SK-N-SH treated with all-trans-retinoic acid at 6 μM for 48 hours (cell line): ENCODE results near the gene GPSM3.

ENCODE experiments used
- ATAC-seq: fragments of 200-7000 bp; cut with Tn5 transposase; 3 replicates; pipeline ENCODE4 v1.9.1; 2020; ENCODE audit warnings: mild to moderate bottlenecking, moderate library complexity
- ARNTL ChIP-seq: fragments of 450-650 bp; formaldehyde crosslinking; IDR thresholded peaks from 2 replicates; pipeline ENCODE4 v1.5.0; 2020; ENCODE audit warnings: low read depth, mild to moderate bottlenecking, moderate library complexity, borderline replicate concordance
- BACH2 ChIP-seq: fragments of 250-450 bp; sonication (Bioruptor Pico); IDR thresholded peaks from 2 replicates; pipeline ENCODE4 v1.9.0; 2021; ENCODE audit warnings: mild to moderate bottlenecking, borderline replicate concordance
- CREB5 ChIP-seq: fragments of 250-450 bp; sonication (Bioruptor Pico); IDR thresholded peaks from 2 replicates; pipeline ENCODE4 v1.5.1; 2020; ENCODE audit warnings: low read depth, mild to moderate bottlenecking, moderate library complexity
- CSDC2 ChIP-seq: fragments of 250-450 bp; sonication (Bioruptor Pico); IDR thresholded peaks from 2 replicates; pipeline ENCODE4 v1.5.0; 2020; ENCODE audit warnings: mild to moderate bottlenecking, moderate library complexity
- CSRNP3 ChIP-seq: fragments of 250-450 bp; sonication (Bioruptor Pico); IDR thresholded peaks from 2 replicates; pipeline ENCODE4 v1.5.1; 2021; ENCODE audit warnings: mild to moderate bottlenecking, moderate library complexity
- ESRRG ChIP-seq: fragments of 250-450 bp; sonication (Bioruptor Pico); IDR thresholded peaks from 2 replicates; pipeline ENCODE4 v1.6.1; 2021; ENCODE audit warnings: mild to moderate bottlenecking
- GLIS3 ChIP-seq: fragments of 250-450 bp; sonication (Bioruptor Pico); IDR thresholded peaks from 2 replicates; pipeline ENCODE4 v1.5.0; 2020; ENCODE audit warnings: mild to moderate bottlenecking, moderate library complexity
- ISL1 ChIP-seq: fragments of 250-450 bp; sonication (Bioruptor Pico); IDR thresholded peaks from 2 replicates; pipeline ENCODE4 v2.1.2; 2022; ENCODE audit warnings: mild to moderate bottlenecking, moderate library complexity
- OSR1 ChIP-seq: fragments of 250-450 bp; sonication (Bioruptor Pico); IDR thresholded peaks from 2 replicates; pipeline ENCODE4 v1.8.0; 2022; ENCODE audit warnings: moderate library complexity, mild to moderate bottlenecking, inconsistent platforms
- PATZ1 ChIP-seq: fragments of 250-450 bp; sonication (Bioruptor Pico); IDR thresholded peaks from 2 replicates; pipeline ENCODE4 v1.8.0; 2020; ENCODE audit warnings: mild to moderate bottlenecking, moderate library complexity, borderline replicate concordance
- PPARA ChIP-seq: fragments of 250-450 bp; sonication (Bioruptor Pico); IDR thresholded peaks from 2 replicates; pipeline ENCODE4 v1.5.0; 2020; ENCODE audit warnings: mild to moderate bottlenecking, borderline replicate concordance
- RARB ChIP-seq: fragments of 250-450 bp; sonication (Bioruptor Pico); IDR thresholded peaks from 2 replicates; pipeline ENCODE4 v1.8.0; 2021; ENCODE audit warnings: mild to moderate bottlenecking, moderate library complexity
- SNAI2 ChIP-seq: fragments of 250-450 bp; sonication (Bioruptor Pico); IDR thresholded peaks from 2 replicates; pipeline ENCODE4 v1.5.0; 2020; ENCODE audit warnings: mild to moderate bottlenecking, moderate library complexity
- TCF4 ChIP-seq: fragments of 250-450 bp; sonication (Bioruptor Pico); IDR thresholded peaks from 2 replicates; pipeline ENCODE4 v1.8.0; 2021; ENCODE audit warnings: mild to moderate bottlenecking, moderate library complexity, borderline replicate concordance
- ZFP3 ChIP-seq: fragments of 250-450 bp; sonication (Bioruptor Pico); IDR thresholded peaks from 2 replicates; pipeline ENCODE4 v1.5.0; 2020; ENCODE audit warnings: mild to moderate bottlenecking, moderate library complexity
- ZNF565 ChIP-seq: fragments of 450-650 bp; formaldehyde crosslinking; conservative IDR thresholded peaks from 2 replicates; pipeline ENCODE4 v1.5.0; 2020; ENCODE audit warnings: low read depth, mild to moderate bottlenecking, moderate library complexity
- ZNF70 ChIP-seq: fragments of 450-650 bp; formaldehyde crosslinking; IDR thresholded peaks from 2 replicates; pipeline ENCODE4 v1.5.0; 2020; ENCODE audit warnings: mild to moderate bottlenecking, moderate library complexity
- ZNF8 ChIP-seq: fragments of 450-650 bp; formaldehyde crosslinking; IDR thresholded peaks from 2 replicates; pipeline ENCODE4 v1.5.0; 2020; ENCODE audit warnings: mild to moderate bottlenecking, moderate library complexity

The GPSM3 gene

GRCh38 chr6:32158052-32158451 lies 34.4 kb downstream of the GPSM3 start (continued):
- TF ChIP-seq CSRNP3 (no peak), SNAI2 (CRISPR knock-in tag) (no peak)

- no peak for ATAC-seq
- TF ChIP-seq ESRRG (CRISPR knock-in tag) = no peak
- no peak for TF ChIP-seq CSRNP3
- no peak for TF ChIP-seq GLIS3 (CRISPR knock-in tag)
- no peak for TF ChIP-seq TCF4 (CRISPR knock-in tag)
- no peak for TF ChIP-seq PATZ1
- no peak for TF ChIP-seq ISL1 (CRISPR knock-in tag)
- TF ChIP-seq ARNTL = no peak
- no peak for TF ChIP-seq ZNF70 (CRISPR knock-in tag)
- TF ChIP-seq CSDC2 (CRISPR knock-in tag) = no peak
- no peak for TF ChIP-seq ZNF565 (CRISPR knock-in tag)
Observed at GRCh38 chr6:32156891-32157290, 35.6 kb downstream of the GPSM3 start.

GRCh38 chr6:32154514-32155161 lies 37.8 kb downstream of the GPSM3 start:
- TF ChIP-seq TCF4 (CRISPR knock-in tag) (no peak), ZFP3 (CRISPR knock-in tag) (no peak), CREB5 (no peak)
- ATAC-seq = peak; percentile 79

GRCh38 chr6:32153564-32154513 lies 38.6 kb downstream of the GPSM3 start, which contains the start of gene PPT2:
Gene PPT2 (plus strand): TSS chr6:32154141. CDS start chr6:32154595, 454 bp downstream.
- ATAC-seq = peak; percentile 82
- no peak for TF ChIP-seq OSR1 (CRISPR knock-in tag)
- no peak for TF ChIP-seq BACH2 (CRISPR knock-in tag)
- TF ChIP-seq CREB5 = no peak
- TF ChIP-seq ZNF8 = no peak
- TF ChIP-seq GLIS3 (CRISPR knock-in tag) = no peak

- ATAC-seq = peak; percentile 61
- TF ChIP-seq ESRRG (CRISPR knock-in tag) = no peak
- no peak for TF ChIP-seq PATZ1
- TF ChIP-seq GLIS3 (CRISPR knock-in tag) = no peak
- TF ChIP-seq BACH2 (CRISPR knock-in tag) = no peak
- no peak for TF ChIP-seq PPARA (CRISPR knock-in tag)
- no peak for TF ChIP-seq CSDC2 (CRISPR knock-in tag)
- TF ChIP-seq RARB (CRISPR knock-in tag) = no peak
- no peak for TF ChIP-seq ZNF565 (CRISPR knock-in tag)
- TF ChIP-seq ARNTL = no peak
- no peak for TF ChIP-seq CSRNP3
- no peak for TF ChIP-seq ZNF8
Observed at GRCh38 chr6:32152769-32153563, 39.5 kb downstream of the GPSM3 start.
